DOHH2 (cell line): ENCODE data around the gene IPO5.

ENCODE experiments used
- H3F3A ChIP-seq: fragments of 200-600 bp; sonication (generic), shearing (Covaris generic); 2 replicates; pipeline ENCODE4 v1.6.0; 2016; ENCODE audit warnings: antibody characterized with exemption, mild to moderate bottlenecking; ENCODE audit not compliant: control insufficient read depth, insufficient read depth
- H3K27ac ChIP-seq: fragments of 200-600 bp; sonication (generic); 2 replicates; pipeline ENCODE4 v1.5.1; 2014; ENCODE audit warnings: low read depth, mild to moderate bottlenecking, low read length, moderate library complexity
- H3K27me3 ChIP-seq: fragments of 200-600 bp; sonication (generic); 2 replicates; pipeline ENCODE4 v1.6.1; 2014; ENCODE audit warnings: mild to moderate bottlenecking, low read length, mixed read lengths; ENCODE audit not compliant: control insufficient read depth
- H3K36me3 ChIP-seq: fragments of 200-600 bp; sonication (generic); 2 replicates; pipeline ENCODE4 v1.6.1; 2014; ENCODE audit warnings: mild to moderate bottlenecking, low read length, moderate library complexity, mixed read lengths; ENCODE audit not compliant: control insufficient read depth
- H3K4me1 ChIP-seq: fragments of 200-600 bp; sonication (generic); 2 replicates; pipeline ENCODE4 v1.6.1; 2014; ENCODE audit warnings: mild to moderate bottlenecking, low read length, mixed read lengths; ENCODE audit not compliant: control insufficient read depth
- H3K4me2 ChIP-seq: fragments of 200-600 bp; sonication (generic); 2 replicates; pipeline ENCODE4 v1.6.0; 2014; ENCODE audit warnings: mild to moderate bottlenecking, low read length, moderate library complexity
- H3K4me3 ChIP-seq: fragments of 200-600 bp; sonication (generic); 2 replicates; pipeline ENCODE4 v1.5.1; 2014; ENCODE audit warnings: mild to moderate bottlenecking, low read length, mixed read lengths
- H3K79me2 ChIP-seq: fragments of 200-600 bp; sonication (generic); 2 replicates; pipeline ENCODE4 v1.6.1; 2014; ENCODE audit warnings: mild to moderate bottlenecking, low read length, mixed read lengths; ENCODE audit not compliant: control insufficient read depth
- H3K9me2 ChIP-seq: fragments of 200-600 bp; sonication (generic); replicated peaks from 2 replicates; pipeline ENCODE4 v1.6.1; 2014; ENCODE audit warnings: mild to moderate bottlenecking, low read length, mixed read lengths; ENCODE audit not compliant: control insufficient read depth
- H3K9me3 ChIP-seq: fragments of 200-600 bp; sonication (generic); 2 replicates; pipeline ENCODE4 v1.6.1; 2014; ENCODE audit warnings: antibody characterized with exemption, low read length, mixed read lengths; ENCODE audit not compliant: control insufficient read depth, insufficient read depth
- H4K20me1 ChIP-seq: fragments of 200-600 bp; sonication (generic); 2 replicates; pipeline ENCODE4 v1.6.0; 2014; ENCODE audit warnings: low read depth, mild to moderate bottlenecking, antibody characterized with exemption, low read length, moderate library complexity; ENCODE audit not compliant: control insufficient read depth, insufficient read depth
- CTCF ChIP-seq: fragments of 200-600 bp; sonication (generic); IDR thresholded peaks from one replicate; pipeline ENCODE4 v1.5.1; 2014; ENCODE audit warnings: antibody characterized with exemption, mild to moderate bottlenecking, low read depth, low read length; ENCODE audit not compliant: poor library complexity, severe bottlenecking
- EZH2phosphoT487 ChIP-seq: fragments of 200-600 bp; sonication (generic); IDR thresholded peaks from 2 replicates; pipeline ENCODE4 v1.6.1; 2017; ENCODE audit warnings: borderline replicate concordance, mild to moderate bottlenecking, antibody characterized with exemption, low read length, moderate library complexity, mixed read lengths

The IPO5 gene

GRCh38 chr13:97914540-97914939 lies 38.9 kb upstream of the IPO5 start:
- Histone ChIP-seq H4K20me1 (no peaks in the 10 kb centered on the region), H3K27me3 (peaks cover 6% of the 10 kb centered on the region), H3F3A (no peaks in the 10 kb centered on the region), H3K9me2 (no peaks in the 10 kb centered on the region), H3K27ac (no peak overlapping the region), H3K4me1 (no peaks in the 10 kb centered on the region), H3K9me3 (0 out of 2 replicates have a peak, but pooled peaks cover 2% of the 10 kb centered on the region), H3K79me2 (no peaks in the 10 kb centered on the region), H3K36me3 (no peaks in the 10 kb centered on the region), H3K4me3 (no peak overlapping the region), H3K4me2 (no peak overlapping the region)
- TF ChIP-seq CTCF = no peak
- no peak for TF ChIP-seq EZH2phosphoT487

- no peak overlapping the region for H3K4me2 ChIP-seq
- no peaks in the 10 kb centered on the region; the same call in 1 of the 2 replicates for H3K27me3 ChIP-seq
- TF ChIP-seq CTCF = no peak
- no peak for TF ChIP-seq EZH2phosphoT487
- H3K9me3 ChIP-seq = 0 out of 2 replicates have a peak, but pooled peaks cover 5% of the 10 kb centered on the region
- H3K36me3 ChIP-seq = no peaks in the 10 kb centered on the region
- H3K4me3 ChIP-seq = no peak overlapping the region
- no peaks in the 10 kb centered on the region for H3K9me2 ChIP-seq
- H4K20me1 ChIP-seq = no peaks in the 10 kb centered on the region
- no peaks in the 10 kb centered on the region for H3F3A ChIP-seq
- no peak overlapping the region for H3K27ac ChIP-seq
- H3K79me2 ChIP-seq = no peaks in the 10 kb centered on the region
- no peaks in the 10 kb centered on the region for H3K4me1 ChIP-seq
Measured at GRCh38 chr13:97921176-97921816, 32.2 kb upstream of the IPO5 start.

GRCh38 chr13:97928301-97928700 lies 25.2 kb upstream of the IPO5 start:
- Histone ChIP-seq H4K20me1 (no peaks in the 10 kb centered on the region), H3K79me2 (no peaks in the 10 kb centered on the region), H3K4me3 (no peak overlapping the region), H3K4me1 (no peaks in the 10 kb centered on the region), H3K36me3 (no peaks in the 10 kb centered on the region), H3K9me2 (no peaks in the 10 kb centered on the region), H3K4me2 (no peak overlapping the region), H3K27me3 (no peaks in the 10 kb centered on the region), H3K9me3 (no peaks in the 10 kb centered on the region), H3F3A (no peaks in the 10 kb centered on the region), H3K27ac (no peak overlapping the region)
- TF ChIP-seq CTCF (no peak), EZH2phosphoT487 (no peak)
